ENCODE results near the gene SLC39A11. TPM values are rescaled to one million over a fixed set of nuclear protein-coding genes. Genes with fewer than 3 reads are reported as not detected.

SLC39A11 gene
- total RNA-seq, 2 donors from 2014 or later: 27.8 to 39.6 TPM

GRCh38 chr17:72730077-72730476 lies 362.4 kb downstream of the SLC39A11 start:
- Histone ChIP-seq H3K27me3 (no peaks in the 10 kb centered on the region), H3K36me3 (replicated peaks in 1 of 2; ENCODE audit: insufficient read depth in 1 of 2, low read depth in 2 of 2) (no peaks in the 10 kb centered on the region), H3K9me3 (no peaks in the 10 kb centered on the region), H3K4me3 (no peak overlapping the region), H3K27ac (no peak overlapping the region), H3K4me1 (no peaks in the 10 kb centered on the region)
- 51 to 57% methylated on average over 7 of the region's 7 CpGs for WGBS, 2 donors
- no peak for TF ChIP-seq CTCF (IDR thresholded peaks at IDR 0.05)
- ATAC-seq (no peak), DNase-seq (no peak)
- intact Hi-C loops (cut with DNase I): loop anchor here (10.0 kb wide), 1 partner anchor 525 kb away; no protein-coding TSS in a partner anchor

GRCh38 chr17:72726936-72727335 lies 365.6 kb downstream of the SLC39A11 start:
- Histone ChIP-seq H3K9me3 (no peaks in the 10 kb centered on the region), H3K27ac (no peak overlapping the region), H3K36me3 (replicated peaks in 1 of 2; ENCODE audit: insufficient read depth in 1 of 2, low read depth in 2 of 2) (no peaks in the 10 kb centered on the region), H3K4me1 (no peaks in the 10 kb centered on the region), H3K4me3 (no peak overlapping the region), H3K27me3 (no peaks in the 10 kb centered on the region)
- DNase-seq: no peak
- WGBS, 2 donors: 66 to 83% methylated on average over 8 to 9 of the region's 9 CpGs
- TF ChIP-seq CTCF (IDR thresholded peaks at IDR 0.05) (no peak), POLR2A (IDR thresholded peaks at IDR 0.05) (no peak)
- intact Hi-C loops (cut with DNase I): no loop called here
- ATAC-seq: no peak

- ATAC-seq: peak; percentile 78
Measured at GRCh38 chr17:72725433-72726068, 366.9 kb downstream of the SLC39A11 start.

GRCh38 chr17:72724267-72724666 lies 368.2 kb downstream of the SLC39A11 start:
- no peak overlapping the region for H3K4me3 ChIP-seq
- 76 to 80% methylated on average over 2 of the region's 2 CpGs for WGBS, 2 donors
- ATAC-seq: no peak
- no peak overlapping the region for H3K27ac ChIP-seq
- no peak for DNase-seq
- H3K4me1 ChIP-seq: no peaks in the 10 kb centered on the region
- intact Hi-C loops (cut with DNase I): no loop called here
- H3K27me3 ChIP-seq: no peaks in the 10 kb centered on the region
- no peaks in the 10 kb centered on the region for H3K36me3 ChIP-seq (replicated peaks in 1 of 2; ENCODE audit: insufficient read depth in 1 of 2, low read depth in 2 of 2)
- TF ChIP-seq CTCF (IDR thresholded peaks at IDR 0.05) (no peak), POLR2A (IDR thresholded peaks at IDR 0.05) (no peak)
- H3K9me3 ChIP-seq: no peaks in the 10 kb centered on the region

More at GRCh38 chr17:72725433-72726068, 366.9 kb downstream of the SLC39A11 start:
- Histone ChIP-seq H3K4me3 (no peak overlapping the region), H3K27ac (no peak overlapping the region), H3K36me3 (replicated peaks in 1 of 2; ENCODE audit: insufficient read depth in 1 of 2, low read depth in 2 of 2) (no peaks in the 10 kb centered on the region), H3K9me3 (no peaks in the 10 kb centered on the region), H3K4me1 (no peaks in the 10 kb centered on the region), H3K27me3 (no peaks in the 10 kb centered on the region)
- peak; percentile 49 to 68 (median 63) for DNase-seq
- TF ChIP-seq CTCF (IDR thresholded peaks at IDR 0.05) (peak; percentile 46 to 81 (median 74)), POLR2A (IDR thresholded peaks at IDR 0.05) (no peak)
- 21 to 27% methylated on average over 10 of the region's 10 CpGs for WGBS, 2 donors
- intact Hi-C loops (cut with DNase I): no loop called here

- 86 to 91% methylated on average over 7 of the region's 7 CpGs for WGBS, 2 donors
- H3K27ac ChIP-seq: no peak overlapping the region
- H3K27me3 ChIP-seq: no peaks in the 10 kb centered on the region
- no peak overlapping the region for H3K4me3 ChIP-seq
- H3K9me3 ChIP-seq: no peaks in the 10 kb centered on the region
- no peaks in the 10 kb centered on the region for H3K4me1 ChIP-seq
- no peak for ATAC-seq
- intact Hi-C loops (cut with DNase I): no loop called here
- DNase-seq: no peak
- no peaks in the 10 kb centered on the region for H3K36me3 ChIP-seq (replicated peaks in 1 of 2; ENCODE audit: insufficient read depth in 1 of 2, low read depth in 2 of 2)
- no peak for TF ChIP-seq POLR2A (IDR thresholded peaks at IDR 0.05)
- TF ChIP-seq CTCF (IDR thresholded peaks at IDR 0.05): no peak
Measured at GRCh38 chr17:72723711-72724110, 368.8 kb downstream of the SLC39A11 start.

Data from body of pancreas (tissue), 4 donors.